Measurements from ENCODE around the gene MICU2. TPM values are rescaled to one million over a fixed set of nuclear protein-coding genes. Genes with fewer than 3 reads are reported as not detected.

MICU2 gene
- total RNA-seq, 1 donor from 2014 or later: 41.6 TPM

- no peaks in the 10 kb centered on the region for H3K27me3 Mint-ChIP-seq (ENCODE audit: low read depth)
- peaks cover 10% of the 10 kb centered on the region for H3K36me3 Mint-ChIP-seq
- TF ChIP-seq CTCF (IDR thresholded peaks at IDR 0.05; ENCODE audit: unreplicated experiment): no peak
- peaks cover 10% of the 10 kb centered on the region for H3K9me3 Mint-ChIP-seq
- DNase-seq (ENCODE audit: low spot score in 2 of 2, unreplicated experiment in 2 of 2): no peak
- H3K4me3 Mint-ChIP-seq: no peak overlapping the region
- peaks cover 2% of the 10 kb centered on the region for H3K4me1 Mint-ChIP-seq
- no peak overlapping the region for H3K27ac Mint-ChIP-seq
Observed at GRCh38 chr13:21580736-21581135, 23.2 kb downstream of the MICU2 start.

GRCh38 chr13:21579754-21580316 is 24.1 kb downstream of the MICU2 start:
- TF ChIP-seq CTCF (IDR thresholded peaks at IDR 0.05; ENCODE audit: unreplicated experiment): no peak
- Mint-ChIP-seq H3K4me1 (peaks cover 3% of the 10 kb centered on the region), H3K9me3 (peaks cover 10% of the 10 kb centered on the region), H3K4me3 (no peak overlapping the region), H3K27me3 (ENCODE audit: low read depth) (no peaks in the 10 kb centered on the region), H3K27ac (no peak overlapping the region), H3K36me3 (peaks cover 10% of the 10 kb centered on the region)
- no peak for DNase-seq (ENCODE audit: low spot score in 2 of 2, unreplicated experiment in 2 of 2)

- Mint-ChIP-seq H3K4me1 (peaks cover 10% of the 10 kb centered on the region), H3K36me3 (peaks cover 10% of the 10 kb centered on the region), H3K27ac (no peak overlapping the region), H3K4me3 (no peak overlapping the region), H3K9me3 (peaks cover 10% of the 10 kb centered on the region), H3K27me3 (ENCODE audit: low read depth) (no peaks in the 10 kb centered on the region)
- TF ChIP-seq CTCF (IDR thresholded peaks at IDR 0.05; ENCODE audit: unreplicated experiment): no peak
- DNase-seq (ENCODE audit: low spot score in 2 of 2, unreplicated experiment in 2 of 2): no peak
Observed at GRCh38 chr13:21578748-21579147, 25.2 kb downstream of the MICU2 start.

GRCh38 chr13:21576426-21576825 is 27.5 kb downstream of the MICU2 start:
- H3K27ac Mint-ChIP-seq: no peak overlapping the region
- H3K4me1 Mint-ChIP-seq: peaks cover 16% of the 10 kb centered on the region
- no peaks in the 10 kb centered on the region for H3K27me3 Mint-ChIP-seq (ENCODE audit: low read depth)
- H3K36me3 Mint-ChIP-seq: peaks cover 4% of the 10 kb centered on the region
- peaks cover 3% of the 10 kb centered on the region for H3K9me3 Mint-ChIP-seq
- DNase-seq (ENCODE audit: low spot score in 2 of 2, unreplicated experiment in 2 of 2): no peak
- no peak for TF ChIP-seq CTCF (IDR thresholded peaks at IDR 0.05; ENCODE audit: unreplicated experiment)
- H3K4me3 Mint-ChIP-seq: no peak overlapping the region

GRCh38 chr13:21573920-21574712 is 29.9 kb downstream of the MICU2 start:
- H3K27me3 Mint-ChIP-seq (ENCODE audit: low read depth): no peaks in the 10 kb centered on the region
- H3K9me3 Mint-ChIP-seq: no peaks in the 10 kb centered on the region
- TF ChIP-seq CTCF (IDR thresholded peaks at IDR 0.05; ENCODE audit: unreplicated experiment): no peak
- H3K4me1 Mint-ChIP-seq: peaks cover 18% of the 10 kb centered on the region
- DNase-seq (ENCODE audit: low spot score in 2 of 2, unreplicated experiment in 2 of 2): no peak
- H3K4me3 Mint-ChIP-seq: no peak overlapping the region
- no peaks in the 10 kb centered on the region for H3K36me3 Mint-ChIP-seq
- no peak overlapping the region for H3K27ac Mint-ChIP-seq
